GM19240 (cell line): ENCODE measurements around the gene ABCF1.

ENCODE experiments used
- DNase-seq: peaks from one replicate; pipeline ENCODE4 v3.0.0; 2011; ENCODE audit warnings: low spot score; ENCODE audit not compliant: insufficient read length

ABCF1 gene

GRCh38 chr6:30601436-30601814, 30.2 kb downstream of the ABCF1 start:
- DNase-seq: no peak

- no peak for DNase-seq
Observed at GRCh38 chr6:30601815-30602641, 30.8 kb downstream of the ABCF1 start.

GRCh38 chr6:30603961-30604360, 32.7 kb downstream of the ABCF1 start:
- DNase-seq: no peak

- DNase-seq: no peak
Observed at GRCh38 chr6:30610065-30610464, 38.8 kb downstream of the ABCF1 start.

GRCh38 chr6:30611150-30611855, 40.1 kb downstream of the ABCF1 start:
- no peak for DNase-seq

GRCh38 chr6:30611856-30612194, 40.6 kb downstream of the ABCF1 start:
- DNase-seq: no peak

GRCh38 chr6:30612213-30612612, 41.0 kb downstream of the ABCF1 start:
- DNase-seq: no peak

GRCh38 chr6:30612687-30613248, 41.5 kb downstream of the ABCF1 start:
- DNase-seq: no peak

GRCh38 chr6:30613251-30614043, 42.2 kb downstream of the ABCF1 start:
- no peak for DNase-seq

GRCh38 chr6:30614044-30614842, 43.0 kb downstream of the ABCF1 start:
- no peak for DNase-seq

GRCh38 chr6:30614843-30615218, 43.6 kb downstream of the ABCF1 start:
- DNase-seq: peak; percentile 65

GRCh38 chr6:30615219-30615957, 44.1 kb downstream of the ABCF1 start:
- DNase-seq: no peak

- no peak for DNase-seq
Observed at GRCh38 chr6:30615958-30616810, 44.9 kb downstream of the ABCF1 start.

GRCh38 chr6:30616811-30617564, 45.7 kb downstream of the ABCF1 start, which contains the start of gene PPP1R10:
Gene PPP1R10, minus strand, starts transcription at chr6:30617243. Its CDS starts 7,299 bp downstream, at chr6:30609944.
- DNase-seq: peak; percentile 56

GRCh38 chr6:30617565-30618269, 46.5 kb downstream of the ABCF1 start, which contains the start of gene MRPS18B:
Gene MRPS18B, plus strand, starts transcription at chr6:30617840. Its CDS starts 26 bp downstream, at chr6:30617866.
- peak; percentile 77 for DNase-seq

GRCh38 chr6:30618270-30618797, 47.1 kb downstream of the ABCF1 start:
- no peak for DNase-seq

GRCh38 chr6:30619561-30619960, 48.3 kb downstream of the ABCF1 start:
- DNase-seq: no peak
